H1 (cell line): ENCODE measurements around the gene RBFA. TPM values are rescaled to one million over a fixed set of nuclear protein-coding genes. Genes with fewer than 3 reads are reported as not detected.

Experiments
- CTCF ChIA-PET: fragments of 300-600 bp; sonication (Branson Sonifier 250); formaldehyde crosslinking; loops from one replicate; lab custom pipeline; 2021; ENCODE audit not compliant: partially characterized antibody; lab: Charles Lee
- POLR2A ChIA-PET: fragments of 300-600 bp; sonication (Branson Sonifier 250); formaldehyde crosslinking; loops from one replicate; lab custom pipeline; 2021; ENCODE audit warnings: inconsistent platforms; ENCODE audit not compliant: partially characterized antibody; lab: Charles Lee
- DNase-seq, 2 experiments: peaks; one replicate each; pipeline versions ENCODE4 v3.0.0 to v3.0.0-alpha.2; 2010 to 2022; ENCODE audit warnings: low spot score in 2 of 2, low read depth in 1 of 2, mixed read lengths in 1 of 2
- FAIRE-seq: peaks from 2 replicates; lab custom pipeline; 2011; peaks lifted over from hg19 to GRCh38; lab: Jason Lieb, UNC
- H2AFZ ChIP-seq: 2 replicates; pipeline ENCODE4 v1.8.1; 2012; ENCODE audit warnings: low read length, inconsistent platforms
- H2AK5ac ChIP-seq: 2 replicates; pipeline ENCODE4 v1.6.1; 2013; ENCODE audit warnings: low read depth, low read length
- H2BK120ac ChIP-seq: replicated peaks from 2 replicates; pipeline ENCODE3; 2013; ENCODE audit warnings: low read depth, low read length, inconsistent platforms
- H2BK12ac ChIP-seq: 2 replicates; pipeline ENCODE4 v1.6.1; 2013; ENCODE audit warnings: low read depth, low read length
- H2BK15ac ChIP-seq: 2 replicates; pipeline ENCODE4 v1.6.1; 2013; ENCODE audit warnings: low read length
- H2BK20ac ChIP-seq: 2 replicates; pipeline ENCODE4 v1.6.1; 2013; ENCODE audit warnings: low read length
- H2BK5ac ChIP-seq: 2 replicates; pipeline ENCODE4 v1.6.1; 2013; ENCODE audit warnings: low read depth, low read length
- H3K14ac ChIP-seq: 2 replicates; pipeline ENCODE4 v1.6.1; 2013; ENCODE audit warnings: inconsistent platforms; ENCODE audit not compliant: insufficient read length
- H3K18ac ChIP-seq: 2 replicates; pipeline ENCODE4 v1.6.1; 2013; ENCODE audit warnings: low read length; ENCODE audit errors: extremely low read depth
- H3K23ac ChIP-seq: 2 replicates; pipeline ENCODE4 v1.6.1; 2013; ENCODE audit warnings: inconsistent platforms; ENCODE audit not compliant: insufficient read length
- H3K23me2 ChIP-seq: 2 replicates; pipeline ENCODE4 v1.6.1; 2013; ENCODE audit warnings: low read depth, low read length
- H3K27ac ChIP-seq: 2 replicates; pipeline ENCODE4 v1.6.1; 2011; ENCODE audit warnings: low read depth, low read length, inconsistent platforms
- H3K27me3 ChIP-seq, 4 experiments: replicated peaks in 1 of 4; 1 replicate in 1 of 4; 2 replicates in 3 of 4; pipeline versions ENCODE4 v1.6.1 to v1.8.1; 2011 to 2013; ENCODE audit warnings: low read length in 3 of 4, mild to moderate bottlenecking in 3 of 4, inconsistent platforms in 2 of 4, mixed read lengths in 2 of 4, moderate library complexity in 1 of 4; ENCODE audit not compliant: control insufficient read depth in 3 of 4, insufficient read depth in 3 of 4; ENCODE audit errors: extremely low read depth in 1 of 4
- H3K36me3 ChIP-seq, 4 experiments: 2 replicates each; pipeline versions ENCODE4 v1.6.1 to v1.8.1; 2011 to 2013; ENCODE audit warnings: mild to moderate bottlenecking in 4 of 4, low read length in 3 of 4, moderate library complexity in 2 of 4, control low read depth in 1 of 4, inconsistent platforms in 1 of 4; ENCODE audit not compliant: insufficient read depth in 4 of 4, control insufficient read depth in 2 of 4
- H3K4ac ChIP-seq: replicated peaks from 2 replicates; pipeline ENCODE3; 2013; ENCODE audit warnings: low read length, low read depth, mixed read lengths, inconsistent platforms; ENCODE audit not compliant: insufficient read length
- H3K4me1 ChIP-seq, 4 experiments: replicated peaks in 1 of 4; 1 replicate in 1 of 4; 2 replicates in 3 of 4; pipeline versions ENCODE4 v1.6.1 to v1.8.1; 2011 to 2013; ENCODE audit warnings: low read length in 3 of 4, inconsistent platforms in 2 of 4, mixed read lengths in 1 of 4; ENCODE audit not compliant: insufficient read depth in 4 of 4, control insufficient read depth in 3 of 4
- H3K4me2 ChIP-seq, 2 experiments: 2 replicates each; pipeline versions ENCODE4 v1.6.1 to v1.8.1; 2011 to 2013; ENCODE audit warnings: low read depth in 2 of 2, low read length in 2 of 2, control low read depth in 1 of 2, inconsistent platforms in 1 of 2, mild to moderate bottlenecking in 1 of 2; ENCODE audit not compliant: insufficient read depth in 1 of 2
- H3K4me3 ChIP-seq, 4 experiments: fragments of 200-600, 300-600 bp in 1 of 4; sonication (generic), shearing (Covaris generic), sonication (Bioruptor Twin) in 1 of 4; 2 replicates each; pipeline versions ENCODE4 v1.5.1 to v1.8.1; 2011 to 2016; ENCODE audit warnings: low read length in 4 of 4, low read depth in 3 of 4, control low read depth in 2 of 4, inconsistent platforms in 2 of 4, mild to moderate bottlenecking in 2 of 4, mixed read lengths in 1 of 4, moderate library complexity in 1 of 4; ENCODE audit not compliant: insufficient read depth in 2 of 4; ENCODE audit errors: extremely low read depth in 1 of 4
- H3K56ac ChIP-seq: replicated peaks from 2 replicates; pipeline ENCODE3; 2013; ENCODE audit warnings: low read depth, mild to moderate bottlenecking, mixed read lengths, low read length, inconsistent platforms; ENCODE audit not compliant: insufficient read length
- H3K79me1 ChIP-seq: 2 replicates; pipeline ENCODE4 v1.6.1; 2013; ENCODE audit warnings: low read depth, low read length, control low read depth
- H3K79me2 ChIP-seq, 2 experiments: 2 replicates each; pipeline versions ENCODE4 v1.6.1 to v1.8.1; 2012 to 2013; ENCODE audit warnings: low read length in 2 of 2, mild to moderate bottlenecking in 2 of 2, inconsistent platforms in 1 of 2; ENCODE audit not compliant: insufficient read depth in 2 of 2, control insufficient read depth in 1 of 2
- H3K9ac ChIP-seq, 4 experiments: replicated peaks in 1 of 4; 1 replicate in 1 of 4; 2 replicates in 3 of 4; pipeline versions ENCODE4 v1.6.1 to v1.8.1; 2011 to 2013; ENCODE audit warnings: low read depth in 3 of 4, low read length in 3 of 4, control low read depth in 2 of 4, mild to moderate bottlenecking in 2 of 4, moderate library complexity in 2 of 4, inconsistent platforms in 1 of 4; ENCODE audit errors: extremely low read depth in 1 of 4
- H3K9me3 ChIP-seq, 2 experiments: 2 replicates each; pipeline versions ENCODE4 v1.6.1 to v1.8.1; 2012 to 2013; ENCODE audit warnings: mild to moderate bottlenecking in 2 of 2, moderate library complexity in 2 of 2, control low read depth in 1 of 2, inconsistent platforms in 1 of 2, low read depth in 1 of 2, low read length in 1 of 2, mixed read lengths in 1 of 2; ENCODE audit not compliant: insufficient read depth in 2 of 2
- H4K20me1 ChIP-seq, 2 experiments: replicated peaks in 1 of 2; 2 replicates each; pipeline versions ENCODE3 to v1.8.1; 2011 to 2013; ENCODE audit warnings: inconsistent platforms in 2 of 2, low read length in 2 of 2, mild to moderate bottlenecking in 1 of 2; ENCODE audit not compliant: insufficient read depth in 2 of 2, control insufficient read depth in 1 of 2
- H4K5ac ChIP-seq: 2 replicates; pipeline ENCODE4 v1.6.1; 2013; ENCODE audit warnings: low read length, low read depth, mixed read lengths, inconsistent platforms; ENCODE audit not compliant: insufficient read length
- H4K8ac ChIP-seq: 2 replicates; pipeline ENCODE4 v1.8.0; 2013; ENCODE audit warnings: mild to moderate bottlenecking, moderate library complexity, low read length, inconsistent platforms; ENCODE audit not compliant: insufficient read depth; ENCODE audit errors: extremely low read depth
- H4K91ac ChIP-seq: replicated peaks from 2 replicates; pipeline ENCODE3; 2013; ENCODE audit warnings: low read length, mixed read lengths, inconsistent platforms; ENCODE audit not compliant: insufficient read length
- CBX8 ChIP-seq: fragments of 300-800, 300-1000 bp; sonication (generic); IDR thresholded peaks from 2 replicates; pipeline ENCODE4 v1.7.1; 2016; ENCODE audit warnings: low read depth, low read length, borderline replicate concordance
- EZH2 ChIP-seq: fragments of 200-600 bp; sonication (generic); IDR thresholded peaks from 2 replicates; pipeline ENCODE4 v1.7.1; 2012; ENCODE audit warnings: low read depth, mild to moderate bottlenecking, moderate library complexity, low read length, inconsistent platforms; ENCODE audit not compliant: severe bottlenecking
- HDAC6 ChIP-seq: IDR thresholded peaks from one replicate; pipeline ENCODE4 v1.7.1; 2012; ENCODE audit warnings: low read depth, mild to moderate bottlenecking, inconsistent platforms, low read length, moderate library complexity
- MAFK ChIP-seq: IDR thresholded peaks from 2 replicates; pipeline ENCODE4 v1.6.1; 2012; ENCODE audit warnings: low read depth, mild to moderate bottlenecking, improper control_type of control experiment, low read length
- NRF1 ChIP-seq: IDR thresholded peaks from 2 replicates; pipeline ENCODE4 v1.6.1; 2011; ENCODE audit warnings: mild to moderate bottlenecking, low read depth, low read length, improper control_type of control experiment
- POU5F1 ChIP-seq: IDR thresholded peaks from 2 replicates; pipeline ENCODE4 v1.6.1; 2011; ENCODE audit warnings: low read depth, mild to moderate bottlenecking, low read length, moderate library complexity
- RFX5 ChIP-seq: IDR thresholded peaks from 2 replicates; pipeline ENCODE4 v1.6.1; 2011; ENCODE audit warnings: low read depth, low read length, improper control_type of control experiment, borderline replicate concordance
- RNF2 ChIP-seq: fragments of 200-900, 300-1000 bp; sonication (generic); IDR thresholded peaks from 2 replicates; pipeline ENCODE4 v1.7.1; 2016; ENCODE audit warnings: borderline replicate concordance, low read depth, mild to moderate bottlenecking, antibody characterized with exemption, low read length; ENCODE audit not compliant: poor library complexity, severe bottlenecking; ENCODE audit errors: missing control alignments
- RXRA ChIP-seq: IDR thresholded peaks from 2 replicates; pipeline ENCODE4 v1.6.1; 2011; ENCODE audit warnings: low read depth, mild to moderate bottlenecking, low read length, moderate library complexity; ENCODE audit not compliant: insufficient read depth
- SIRT6 ChIP-seq: IDR thresholded peaks from one replicate; pipeline ENCODE4 v1.7.1; 2012; ENCODE audit warnings: low read length, inconsistent platforms
- SIX5 ChIP-seq: IDR thresholded peaks from 2 replicates; pipeline ENCODE4 v1.6.1; 2011; ENCODE audit warnings: mild to moderate bottlenecking, low read depth, low read length
- SRF ChIP-seq: IDR thresholded peaks from 2 replicates; pipeline ENCODE4 v1.6.1; 2011; ENCODE audit warnings: mild to moderate bottlenecking, low read depth, low read length, moderate library complexity
- TCF12 ChIP-seq: IDR thresholded peaks from 2 replicates; pipeline ENCODE4 v1.6.1; 2011; ENCODE audit warnings: low read depth, mild to moderate bottlenecking, low read length
- WGBS, 2 experiments: shearing (Covaris generic) in 1 of 2; methylation state at CpG; one replicate each; pipeline versions ENCODE4 v1.1.6 to v1.1.7; 2013 to 2015; ENCODE audit warnings: low lambda C conversion rate in 2 of 2, mixed read lengths in 2 of 2, inconsistent platforms in 1 of 2, low coverage in 1 of 2, missing lambda C conversion rate in 1 of 2; ENCODE audit not compliant: insufficient replicate concordance in 2 of 2, insufficient coverage in 1 of 2, insufficient read length in 1 of 2; ENCODE audit errors: extremely low coverage in 1 of 2, missing lambda C conversion rate in 1 of 2; 5-methylcytosine and 5-hydroxymethylcytosine counted together
- polyA plus RNA-seq, 7 experiments: library from polyadenylated mRNA; depleted of rRNA in 3 of 7; stranded (reverse) in 5 of 7; unstranded in 2 of 7; fragments of >200 nt in 5 of 7; fragments of 200-250 nt in 2 of 7; gene quantifications; 1 replicate in 5 of 7; 2 replicates in 1 of 7; 4 replicates in 1 of 7; pipeline versions ENCODE4 v1.2.1 to v1.2.3, GENCODE V29; 2011 to 2013; ENCODE audit warnings: missing spikeins in 2 of 7, mixed read lengths in 2 of 7
- total RNA-seq: library from RNA; stranded (reverse); fragmentation: NEBNext Ultra II Directional; extraction: Animal tissue kit (Norgen Biotek cat#: 25700); gene quantifications from 2 replicates; pipeline ENCODE4 v1.2.1, GENCODE V29; 2021

The RBFA gene
- total and polyA plus RNA-seq, 2 of the 8 experiments (the other 6 are each of a cell fraction or from before 2014, with no cell fraction given): 19.2 to 29.5 TPM

- Histone ChIP-seq H2BK12ac (no peak overlapping the region), H3K4me3 (no peak overlapping the region), H3K9ac (no peak overlapping the region), H3K27me3 (no peaks in the 10 kb centered on the region), H4K5ac (no peak overlapping the region), H2AFZ (no peak overlapping the region), H4K20me1 (no peaks in the 10 kb centered on the region), H4K8ac (no peak overlapping the region), H2BK15ac (no peak overlapping the region), H3K4ac (no peak overlapping the region), H3K23me2 (no peaks in the 10 kb centered on the region), H3K23ac (no peak overlapping the region), H3K4me2 (no peak overlapping the region), H3K14ac (no peak overlapping the region), H4K91ac (no peak overlapping the region), H3K27ac (no peak overlapping the region), H3K56ac (no peak overlapping the region), H3K4me1 (no peaks in the 10 kb centered on the region), H3K18ac (no peak overlapping the region), H3K79me2 (no peaks in the 10 kb centered on the region), H3K79me1 (no peaks in the 10 kb centered on the region)
- CTCF ChIA-PET: no interaction called here
- POLR2A ChIA-PET: no interaction called here
- no peak for TF ChIP-seq HDAC6
- no peak for TF ChIP-seq NRF1
- TF ChIP-seq RNF2: no peak
- TF ChIP-seq MAFK: no peak
- TF ChIP-seq POU5F1: no peak
- TF ChIP-seq SIRT6: no peak
- no peak for TF ChIP-seq SRF
- TF ChIP-seq TCF12: no peak
- no peak for TF ChIP-seq CBX8
- no peak for TF ChIP-seq SIX5
- no peak for TF ChIP-seq RXRA
- no peak for TF ChIP-seq RFX5
- no peak for TF ChIP-seq EZH2
- TF ChIP-seq, all 59 proteins: peak for 0
- Histone ChIP-seq H2BK120ac (no peak overlapping the region), H2BK5ac (no peak overlapping the region), H3K9me3 (peaks cover 0 to 28% of the 10 kb centered on the region in 2 experiments; a peak in 2 of 4 replicates), H3K36me3 (no peaks in the 10 kb centered on the region), H2BK20ac (no peak overlapping the region), H2AK5ac (no peak overlapping the region)
- no peak for DNase-seq
- FAIRE-seq: no peak
- WGBS, 2 experiments: 94% methylated on average over 9 of the region's 9 CpGs; no CpG with 5 or more reads in 1 of the 2 experiments
Measured at GRCh38 chr18:80076379-80076778, 42.1 kb downstream of the RBFA start.
